ENCODE measurements around the gene POC5.
"Not testable (repeated sequence)": the region's sequence is repeated elsewhere in the genome, so short reads cannot be mapped to it uniquely, and the experiment has no call there.

The POC5 gene

DNA sequence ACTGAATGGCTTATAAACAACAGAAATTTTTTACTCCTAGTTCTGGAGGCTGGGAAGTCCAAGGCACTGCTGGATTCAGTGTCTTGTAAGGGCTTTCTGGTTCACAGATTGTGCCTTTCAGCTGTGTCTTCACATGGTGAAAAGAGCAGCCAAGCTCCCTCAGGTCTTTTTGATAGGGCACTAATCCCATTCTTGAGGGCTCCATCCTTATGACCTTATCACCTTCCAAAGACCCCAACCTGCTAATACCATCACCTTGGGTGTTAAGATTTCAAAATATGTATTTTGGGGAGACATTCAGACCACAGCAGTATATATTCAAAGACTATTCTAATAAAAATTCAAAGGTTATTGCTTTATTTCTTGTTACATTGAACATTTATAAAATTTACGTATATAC lies 16.5 kb upstream of the POC5 start:
- TF ChIP-seq, protein P1, sequence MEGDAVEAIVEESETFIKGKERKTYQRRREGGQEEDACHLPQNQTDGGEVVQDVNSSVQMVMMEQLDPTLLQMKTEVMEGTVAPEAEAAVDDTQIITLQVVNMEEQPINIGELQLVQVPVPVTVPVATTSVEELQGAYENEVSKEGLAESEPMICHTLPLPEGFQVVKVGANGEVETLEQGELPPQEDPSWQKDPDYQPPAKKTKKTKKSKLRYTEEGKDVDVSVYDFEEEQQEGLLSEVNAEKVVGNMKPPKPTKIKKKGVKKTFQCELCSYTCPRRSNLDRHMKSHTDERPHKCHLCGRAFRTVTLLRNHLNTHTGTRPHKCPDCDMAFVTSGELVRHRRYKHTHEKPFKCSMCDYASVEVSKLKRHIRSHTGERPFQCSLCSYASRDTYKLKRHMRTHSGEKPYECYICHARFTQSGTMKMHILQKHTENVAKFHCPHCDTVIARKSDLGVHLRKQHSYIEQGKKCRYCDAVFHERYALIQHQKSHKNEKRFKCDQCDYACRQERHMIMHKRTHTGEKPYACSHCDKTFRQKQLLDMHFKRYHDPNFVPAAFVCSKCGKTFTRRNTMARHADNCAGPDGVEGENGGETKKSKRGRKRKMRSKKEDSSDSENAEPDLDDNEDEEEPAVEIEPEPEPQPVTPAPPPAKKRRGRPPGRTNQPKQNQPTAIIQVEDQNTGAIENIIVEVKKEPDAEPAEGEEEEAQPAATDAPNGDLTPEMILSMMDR (IDR thresholded peaks at IDR 0.05; ENCODE audit: low read depth, low read length): no peak
- TF ChIP-seq EZH2phosphoT487 (IDR thresholded peaks at IDR 0.05; ENCODE audit: low read depth): no peak
- no peaks in the 10 kb centered on the region for H3K9me3 ChIP-seq (ENCODE audit: insufficient read depth, low read length)
- H3K9ac ChIP-seq (ENCODE audit: low read length): no peak overlapping the region

DNA sequence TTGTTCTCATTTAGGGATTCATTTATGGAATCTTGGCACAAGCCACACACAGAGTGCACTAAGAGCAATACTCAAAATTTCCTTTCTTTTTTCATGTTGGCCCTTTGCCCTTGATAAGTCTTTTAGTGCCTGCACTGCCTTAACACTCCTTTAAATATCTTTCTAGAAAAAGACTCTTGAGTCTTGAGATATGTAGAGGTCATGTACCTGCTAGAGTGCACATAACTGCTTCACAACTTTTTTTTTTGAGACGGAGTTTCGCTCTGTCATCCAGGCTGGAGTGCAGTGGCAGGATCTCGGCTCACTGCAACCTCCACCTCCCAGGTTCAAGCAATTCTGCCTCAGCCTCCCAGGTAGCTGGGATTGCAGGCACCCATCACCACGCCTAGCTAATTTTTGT lies 14.3 kb upstream of the POC5 start:
- H3K36me3 ChIP-seq (replicated peaks; ENCODE audit: low read depth, low read length); H3K79me2 ChIP-seq (ENCODE audit: low read length); H3K27me3 ChIP-seq (ENCODE audit: low read depth, low read length); H3K9me3 ChIP-seq (ENCODE audit: insufficient read depth, low read length); H3K4me3 ChIP-seq (ENCODE audit: low read length); H4K20me1 ChIP-seq (ENCODE audit: insufficient read depth, low read length); H2AFZ ChIP-seq (ENCODE audit: low read depth, low read length); H3K4me2 ChIP-seq (ENCODE audit: low read length); H3K9ac ChIP-seq (ENCODE audit: low read length); H3K27ac ChIP-seq (ENCODE audit: low read length): not testable (repeated sequence)
- H3K4me1 ChIP-seq (ENCODE audit: low read length): peaks cover 13% of the 10 kb centered on the region

More for the DNA sequence above, 16.5 kb upstream of the POC5 start:
- Histone ChIP-seq H3K4me3 (ENCODE audit: low read length) (no peak overlapping the region), H3K4me1 (ENCODE audit: low read length) (peaks cover 13% of the 10 kb centered on the region), H2AFZ (ENCODE audit: low read depth, low read length) (no peak overlapping the region), H3K36me3 (replicated peaks; ENCODE audit: low read depth, low read length) (no peaks in the 10 kb centered on the region), H3K27ac (ENCODE audit: low read length) (no peak overlapping the region), H3K27me3 (ENCODE audit: low read depth, low read length) (no peaks in the 10 kb centered on the region), H3K79me2 (ENCODE audit: low read length) (no peaks in the 10 kb centered on the region), H4K20me1 (ENCODE audit: insufficient read depth, low read length) (no peaks in the 10 kb centered on the region), H3K4me2 (ENCODE audit: low read length) (no peak overlapping the region)

DNA sequence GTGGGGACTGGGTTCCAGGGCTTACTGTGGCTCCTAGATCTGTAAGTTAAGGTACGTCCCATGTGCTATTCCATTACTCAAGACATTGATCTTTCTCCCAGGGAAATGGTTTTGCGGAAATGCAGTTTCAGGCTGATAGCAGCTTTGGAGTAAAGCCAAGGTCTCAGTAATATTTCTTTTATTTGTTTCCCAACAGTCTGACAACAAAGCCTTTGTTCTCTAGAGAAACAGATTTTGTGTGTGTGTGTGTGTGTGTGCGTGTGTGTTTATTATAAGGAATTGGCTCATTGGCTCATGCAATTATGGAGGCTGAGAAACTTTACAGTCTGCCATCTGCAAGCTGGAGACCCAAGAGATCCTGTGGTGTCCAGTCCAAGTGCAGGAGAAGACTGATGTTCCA lies 12.1 kb upstream of the POC5 start:
- Histone ChIP-seq H3K27me3 (ENCODE audit: low read depth, low read length) (no peaks in the 10 kb centered on the region), H2AFZ (ENCODE audit: low read depth, low read length) (no peak overlapping the region), H3K9ac (ENCODE audit: low read length) (no peak overlapping the region), H3K4me1 (ENCODE audit: low read length) (no peaks in the 10 kb centered on the region), H3K27ac (ENCODE audit: low read length) (no peak overlapping the region), H3K79me2 (ENCODE audit: low read length) (no peaks in the 10 kb centered on the region), H3K4me3 (ENCODE audit: low read length) (no peak overlapping the region), H3K9me3 (ENCODE audit: insufficient read depth, low read length) (no peaks in the 10 kb centered on the region), H4K20me1 (ENCODE audit: insufficient read depth, low read length) (no peaks in the 10 kb centered on the region), H3K4me2 (ENCODE audit: low read length) (no peak overlapping the region), H3K36me3 (replicated peaks; ENCODE audit: low read depth, low read length) (no peaks in the 10 kb centered on the region)
- TF ChIP-seq, protein P1 (IDR thresholded peaks at IDR 0.05; ENCODE audit: low read depth, low read length): no peak
- TF ChIP-seq EZH2phosphoT487 (IDR thresholded peaks at IDR 0.05; ENCODE audit: low read depth): no peak

DNA sequence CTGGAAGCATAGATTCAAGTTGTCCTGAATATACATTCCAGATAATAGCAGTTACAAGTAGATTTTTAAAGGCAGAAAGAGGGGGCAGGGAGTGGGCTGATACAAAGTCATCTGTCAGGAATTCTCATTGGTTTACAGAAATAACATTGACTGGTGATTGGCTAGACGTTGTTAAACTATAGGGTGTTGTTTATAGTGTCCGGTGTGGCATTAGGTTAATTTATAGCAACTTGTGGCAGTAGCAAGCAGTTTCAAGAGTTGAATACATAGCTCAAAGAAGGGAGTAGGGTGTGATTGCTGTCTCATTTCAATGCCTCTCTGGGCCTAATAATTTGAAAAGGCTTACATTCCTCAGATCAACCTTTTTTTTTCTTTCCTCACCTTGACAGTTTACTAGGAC lies 10.7 kb upstream of the POC5 start:
- Histone ChIP-seq H3K27ac (ENCODE audit: low read length) (no peak overlapping the region), H3K4me2 (ENCODE audit: low read length) (no peak overlapping the region), H3K9me3 (ENCODE audit: insufficient read depth, low read length) (no peaks in the 10 kb centered on the region), H3K27me3 (ENCODE audit: low read depth, low read length) (no peaks in the 10 kb centered on the region), H4K20me1 (ENCODE audit: insufficient read depth, low read length) (no peaks in the 10 kb centered on the region), H3K9ac (ENCODE audit: low read length) (no peak overlapping the region), H3K36me3 (replicated peaks; ENCODE audit: low read depth, low read length) (no peaks in the 10 kb centered on the region), H3K79me2 (ENCODE audit: low read length) (no peaks in the 10 kb centered on the region), H3K4me1 (ENCODE audit: low read length) (no peaks in the 10 kb centered on the region), H2AFZ (ENCODE audit: low read depth, low read length) (no peak overlapping the region), H3K4me3 (ENCODE audit: low read length) (no peak overlapping the region)
- no peak for TF ChIP-seq EZH2phosphoT487 (IDR thresholded peaks at IDR 0.05; ENCODE audit: low read depth)
- TF ChIP-seq, protein P1 (IDR thresholded peaks at IDR 0.05; ENCODE audit: low read depth, low read length): no peak

DNA sequence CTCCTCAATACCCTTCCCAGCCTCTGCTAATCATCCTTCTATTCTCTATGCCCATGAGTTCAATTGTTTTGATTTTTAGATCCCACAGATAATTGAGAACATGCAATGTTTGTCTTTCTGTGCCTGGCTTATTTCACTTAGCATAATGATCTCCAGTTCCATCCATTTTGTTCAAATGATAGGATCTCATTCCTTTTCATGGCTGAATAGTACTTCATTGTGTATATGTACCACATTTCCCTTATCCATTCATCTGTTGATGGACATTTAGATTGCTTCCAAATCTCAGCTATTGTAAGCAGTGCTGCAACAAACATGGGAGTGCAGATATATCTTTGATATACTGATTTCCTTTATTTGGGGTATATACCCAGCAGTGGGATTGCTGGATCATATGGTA lies 9.0 kb upstream of the POC5 start:
- H3K9me3 ChIP-seq (ENCODE audit: insufficient read depth, low read length); H3K27me3 ChIP-seq (ENCODE audit: low read depth, low read length); H3K4me3 ChIP-seq (ENCODE audit: low read length); H3K4me1 ChIP-seq (ENCODE audit: low read length); H3K79me2 ChIP-seq (ENCODE audit: low read length); H2AFZ ChIP-seq (ENCODE audit: low read depth, low read length); H3K36me3 ChIP-seq (replicated peaks; ENCODE audit: low read depth, low read length); H3K9ac ChIP-seq (ENCODE audit: low read length); H3K4me2 ChIP-seq (ENCODE audit: low read length); H3K27ac ChIP-seq (ENCODE audit: low read length); H4K20me1 ChIP-seq (ENCODE audit: insufficient read depth, low read length): not testable (repeated sequence)
